Keratinocyte (primary cell): Measurements from ENCODE around the gene SMYD3. TPM values are rescaled to one million over a fixed set of nuclear protein-coding genes. Genes with fewer than 3 reads are reported as not detected.

Source experiments
- DNase-seq: peaks from one replicate; pipeline ENCODE4 v3.0.0-alpha.2; 2011; ENCODE audit warnings: low read depth, missing footprints, low spot score
- FAIRE-seq: peaks from 2 replicates; lab custom pipeline; 2011; peaks lifted over from hg19 to GRCh38; lab: Jason Lieb, UNC
- H2AFZ ChIP-seq: 2 replicates; pipeline ENCODE4 v1.6.0; 2012; ENCODE audit warnings: low read length, control low read depth, inconsistent platforms; ENCODE audit not compliant: control insufficient read depth
- H3K27ac ChIP-seq: 2 replicates; pipeline ENCODE4 v1.5.1; 2011; ENCODE audit warnings: low read length; ENCODE audit not compliant: control insufficient read depth, insufficient read depth
- H3K27me3 ChIP-seq: 3 replicates; pipeline ENCODE4 v1.6.0; 2011; ENCODE audit warnings: low read length; ENCODE audit not compliant: control insufficient read depth, insufficient read depth; ENCODE audit errors: extremely low read depth
- H3K36me3 ChIP-seq, 2 experiments: 2 replicates in 1 of 2; 3 replicates in 1 of 2; pipeline ENCODE4 v1.5.1; 2011; ENCODE audit warnings: low read length in 2 of 2, mild to moderate bottlenecking in 1 of 2; ENCODE audit not compliant: control insufficient read depth in 2 of 2, insufficient read depth in 2 of 2; ENCODE audit errors: extremely low read depth in 1 of 2
- H3K4me1 ChIP-seq: 3 replicates; pipeline ENCODE4 v1.5.1; 2011; ENCODE audit warnings: low read length; ENCODE audit not compliant: control insufficient read depth, insufficient read depth; ENCODE audit errors: extremely low read depth
- H3K4me2 ChIP-seq: 3 replicates; pipeline ENCODE4 v1.6.0; 2011; ENCODE audit warnings: low read depth, low read length; ENCODE audit not compliant: control insufficient read depth, insufficient read depth; ENCODE audit errors: extremely low read depth
- H3K4me3 ChIP-seq, 3 experiments: fragments of 200-600 bp in 1 of 3; sonication (generic) in 1 of 3; 2 replicates in 2 of 3; 3 replicates in 1 of 3; pipeline ENCODE4 v1.5.1; 2011 to 2016; ENCODE audit warnings: low read length in 3 of 3, mild to moderate bottlenecking in 3 of 3, control low read depth in 2 of 3, inconsistent platforms in 1 of 3, low read depth in 1 of 3, mixed read lengths in 1 of 3, mixed run types in 1 of 3, moderate library complexity in 1 of 3; ENCODE audit not compliant: control insufficient read depth in 2 of 3, insufficient read depth in 2 of 3; ENCODE audit errors: extremely low read depth in 1 of 3
- H3K79me2 ChIP-seq: 2 replicates; pipeline ENCODE4 v1.6.0; 2012; ENCODE audit warnings: low read length; ENCODE audit not compliant: control insufficient read depth, insufficient read depth
- H3K9ac ChIP-seq: 3 replicates; pipeline ENCODE4 v1.6.0; 2011; ENCODE audit warnings: low read length; ENCODE audit not compliant: control insufficient read depth, insufficient read depth; ENCODE audit errors: extremely low read depth
- H3K9me1 ChIP-seq: 3 replicates; pipeline ENCODE4 v1.6.0; 2011; ENCODE audit warnings: low read length; ENCODE audit not compliant: control insufficient read depth, insufficient read depth; ENCODE audit errors: extremely low read depth
- H3K9me3 ChIP-seq: 2 replicates; pipeline ENCODE4 v1.5.1; 2012; ENCODE audit warnings: low read depth, low read length; ENCODE audit not compliant: control insufficient read depth
- H4K20me1 ChIP-seq: 3 replicates; pipeline ENCODE4 v1.6.0; 2011; ENCODE audit warnings: low read length; ENCODE audit not compliant: control insufficient read depth, insufficient read depth; ENCODE audit errors: extremely low read depth
- EZH2 ChIP-seq: IDR thresholded peaks from one replicate; pipeline ENCODE4 v1.6.1; 2012; ENCODE audit warnings: inconsistent platforms, mild to moderate bottlenecking, low read length, moderate library complexity
- dilution Hi-C: fragments of 300-500 bp; cut with MboI; formaldehyde crosslinking; loops from one replicate; pipeline ENCODE4 v1.7.0; 2020; ENCODE audit warnings: low sequenced_read_pairs; ENCODE audit not compliant: extremely low pct_ligation_motif_present
- polyA plus RNA-seq, 5 experiments: library from polyadenylated mRNA; depleted of rRNA in 3 of 5; stranded (reverse) in 3 of 5; stranded (forward) in 1 of 5; unstranded in 1 of 5; fragments of >200 nt; gene quantifications; 1 replicate in 1 of 5; 2 replicates in 3 of 5; 3 replicates in 1 of 5; pipeline versions ENCODE4 v1.2.1 to v1.2.3, GENCODE V29; 2011 to 2012; ENCODE audit warnings: missing spikeins in 2 of 5, low read depth in 1 of 5, low replicate concordance in 1 of 5
- TF ChIP-seq, protein P1 (sequence below), 3 experiments: IDR thresholded peaks in 1 of 3; conservative IDR thresholded peaks in 1 of 3; optimal IDR thresholded peaks in 1 of 3; 2 replicates in 2 of 3; 3 replicates in 1 of 3; pipeline versions ENCODE3 to v1.5.1; 2011; ENCODE audit warnings: low read length in 3 of 3, mild to moderate bottlenecking in 3 of 3, moderate library complexity in 2 of 3, control low read depth in 1 of 3, inconsistent platforms in 1 of 3; ENCODE audit not compliant: insufficient read depth in 2 of 3; ENCODE audit errors: extremely low read depth in 1 of 3

Gene SMYD3
- polyA plus RNA-seq, 1 donor (not counting 4 experiments of a cell fraction or from before 2014, with no cell fraction given), result 31.0 TPM

DNA sequence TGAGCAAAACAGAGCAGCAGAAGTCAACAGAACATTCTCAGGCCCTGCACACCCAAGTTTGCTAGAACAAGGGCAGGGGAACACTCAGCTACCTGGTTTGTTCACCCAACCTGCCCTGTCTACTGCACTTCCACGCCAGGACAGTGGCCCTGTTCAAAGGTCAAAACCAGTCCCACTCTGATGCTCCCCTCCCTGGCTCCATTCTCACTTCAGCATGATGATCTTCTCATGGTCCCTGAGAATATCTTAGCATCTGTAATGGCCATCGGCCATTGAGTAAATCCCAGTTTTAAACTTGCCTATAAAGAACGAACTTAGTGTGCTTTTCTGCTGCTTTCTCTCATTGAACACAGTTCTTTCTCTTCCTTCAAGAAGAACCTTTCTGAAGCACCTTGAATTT is 293.6 kb downstream of the SMYD3 start:
- no peaks in the 10 kb centered on the region for H3K27me3 ChIP-seq
- no peaks in the 10 kb centered on the region for H3K9me1 ChIP-seq
- FAIRE-seq (no peak), DNase-seq (no peak)
- H3K36me3 ChIP-seq, result no peaks in the 10 kb centered on the region
- no peaks in the 10 kb centered on the region for H3K4me1 ChIP-seq
- H3K9ac ChIP-seq, result no peak overlapping the region
- no peaks in the 10 kb centered on the region for H3K79me2 ChIP-seq
- dilution Hi-C loops, result no loop called here
- H3K9me3 ChIP-seq, result no peaks in the 10 kb centered on the region
- no peaks in the 10 kb centered on the region for H4K20me1 ChIP-seq
- no peak overlapping the region for H2AFZ ChIP-seq
- no peak overlapping the region for H3K4me3 ChIP-seq
- H3K27ac ChIP-seq, result no peak overlapping the region
- TF ChIP-seq EZH2, result no peak
- TF ChIP-seq, protein P1, sequence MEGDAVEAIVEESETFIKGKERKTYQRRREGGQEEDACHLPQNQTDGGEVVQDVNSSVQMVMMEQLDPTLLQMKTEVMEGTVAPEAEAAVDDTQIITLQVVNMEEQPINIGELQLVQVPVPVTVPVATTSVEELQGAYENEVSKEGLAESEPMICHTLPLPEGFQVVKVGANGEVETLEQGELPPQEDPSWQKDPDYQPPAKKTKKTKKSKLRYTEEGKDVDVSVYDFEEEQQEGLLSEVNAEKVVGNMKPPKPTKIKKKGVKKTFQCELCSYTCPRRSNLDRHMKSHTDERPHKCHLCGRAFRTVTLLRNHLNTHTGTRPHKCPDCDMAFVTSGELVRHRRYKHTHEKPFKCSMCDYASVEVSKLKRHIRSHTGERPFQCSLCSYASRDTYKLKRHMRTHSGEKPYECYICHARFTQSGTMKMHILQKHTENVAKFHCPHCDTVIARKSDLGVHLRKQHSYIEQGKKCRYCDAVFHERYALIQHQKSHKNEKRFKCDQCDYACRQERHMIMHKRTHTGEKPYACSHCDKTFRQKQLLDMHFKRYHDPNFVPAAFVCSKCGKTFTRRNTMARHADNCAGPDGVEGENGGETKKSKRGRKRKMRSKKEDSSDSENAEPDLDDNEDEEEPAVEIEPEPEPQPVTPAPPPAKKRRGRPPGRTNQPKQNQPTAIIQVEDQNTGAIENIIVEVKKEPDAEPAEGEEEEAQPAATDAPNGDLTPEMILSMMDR (optimal IDR thresholded peaks at IDR 0.05 in 1 of 3, IDR thresholded peaks at IDR 0.05 in 1 of 3, conservative IDR thresholded peaks at IDR 0.05 in 1 of 3; ENCODE audit: extremely low read depth in 1 of 3, insufficient read depth in 2 of 3, low read length in 3 of 3), result no peak
- no peak overlapping the region for H3K4me2 ChIP-seq

DNA sequence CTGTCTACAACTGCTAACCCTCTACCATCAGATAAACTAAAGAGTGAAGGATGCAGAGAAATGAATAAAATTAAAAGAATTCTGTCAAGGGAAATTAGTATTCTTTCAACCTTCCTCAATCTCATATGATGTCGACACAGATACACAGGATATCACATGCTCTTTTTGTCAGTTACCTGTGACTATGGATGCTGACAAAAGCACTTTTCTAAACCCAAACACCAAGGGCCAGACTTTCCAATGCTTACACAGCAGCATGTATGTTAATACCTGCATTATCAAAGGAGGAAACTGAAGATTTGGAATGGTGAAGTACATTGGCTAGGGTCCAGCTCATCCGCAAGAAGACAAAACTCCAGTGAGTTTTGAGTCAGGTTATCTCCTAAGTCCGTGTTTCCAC is 294.0 kb downstream of the SMYD3 start:
- no peaks in the 10 kb centered on the region for H3K9me3 ChIP-seq
- no peaks in the 10 kb centered on the region for H4K20me1 ChIP-seq
- no peaks in the 10 kb centered on the region for H3K79me2 ChIP-seq
- H3K4me2 ChIP-seq, result no peak overlapping the region
- H2AFZ ChIP-seq, result no peak overlapping the region
- H3K36me3 ChIP-seq, result no peaks in the 10 kb centered on the region
- DNase-seq (no peak), FAIRE-seq (no peak)
- H3K4me3 ChIP-seq, result no peak overlapping the region
- H3K27ac ChIP-seq, result no peak overlapping the region
- no peaks in the 10 kb centered on the region for H3K4me1 ChIP-seq
- no peak for TF ChIP-seq EZH2
- TF ChIP-seq, protein P1 (optimal IDR thresholded peaks at IDR 0.05 in 1 of 3, IDR thresholded peaks at IDR 0.05 in 1 of 3, conservative IDR thresholded peaks at IDR 0.05 in 1 of 3; ENCODE audit: extremely low read depth in 1 of 3, insufficient read depth in 2 of 3, low read length in 3 of 3), result no peak
- no peaks in the 10 kb centered on the region for H3K27me3 ChIP-seq
- dilution Hi-C loops, result no loop called here
- no peak overlapping the region for H3K9ac ChIP-seq
- H3K9me1 ChIP-seq, result no peaks in the 10 kb centered on the region
